ENCODE data around the gene TBC1D22A.

TBC1D22A gene

GRCh38 chr22:46746192-46746591 lies 16.3 kb upstream of the TBC1D22A start:
- H3K27me3 Mint-ChIP-seq (ENCODE audit: low read depth), result peaks cover 32% of the 10 kb centered on the region
- no peak for TF ChIP-seq CTCF (IDR thresholded peaks at IDR 0.05; ENCODE audit: unreplicated experiment in 3 of 3)
- no peak overlapping the region for H3K4me3 Mint-ChIP-seq
- H3K9me3 Mint-ChIP-seq, result no peaks in the 10 kb centered on the region
- no peak overlapping the region for H3K27ac Mint-ChIP-seq
- H3K36me3 Mint-ChIP-seq (ENCODE audit: low read depth), result no peaks in the 10 kb centered on the region
- H3K4me1 Mint-ChIP-seq, result no peaks in the 10 kb centered on the region

DNA sequence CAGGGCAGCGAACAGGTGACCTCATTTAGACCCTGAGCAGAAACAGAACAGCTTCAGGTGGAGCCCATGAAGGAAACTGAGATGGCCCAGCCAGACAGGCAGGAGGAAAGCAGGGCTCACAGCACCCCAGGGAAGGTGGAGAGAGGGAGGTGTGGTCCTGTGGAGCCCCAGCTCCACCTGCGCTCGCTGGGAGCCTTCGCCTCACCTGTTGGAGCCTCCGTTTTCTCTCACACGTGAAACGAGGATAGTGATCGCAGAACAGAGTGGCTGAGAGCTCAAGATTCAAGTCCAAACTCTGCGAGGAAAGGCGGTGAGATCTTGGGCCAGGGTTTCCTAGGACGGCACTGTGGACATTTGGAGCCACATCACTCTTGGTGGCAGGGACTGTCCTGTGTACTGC lies 15.8 kb upstream of the TBC1D22A start:
- H3K9me3 Mint-ChIP-seq, result no peaks in the 10 kb centered on the region
- no peak for TF ChIP-seq CTCF (IDR thresholded peaks at IDR 0.05; ENCODE audit: unreplicated experiment in 3 of 3)
- peaks cover 32% of the 10 kb centered on the region for H3K27me3 Mint-ChIP-seq (ENCODE audit: low read depth)
- H3K4me1 Mint-ChIP-seq, result no peaks in the 10 kb centered on the region
- no peak overlapping the region for H3K4me3 Mint-ChIP-seq
- H3K27ac Mint-ChIP-seq, result no peak overlapping the region
- H3K36me3 Mint-ChIP-seq (ENCODE audit: low read depth), result no peaks in the 10 kb centered on the region

- Mint-ChIP-seq H3K4me3 (no peak overlapping the region), H3K36me3 (ENCODE audit: low read depth) (no peaks in the 10 kb centered on the region), H3K9me3 (no peaks in the 10 kb centered on the region), H3K27me3 (ENCODE audit: low read depth) (peaks cover 32% of the 10 kb centered on the region), H3K27ac (no peak overlapping the region), H3K4me1 (no peaks in the 10 kb centered on the region)
- no peak for TF ChIP-seq CTCF (IDR thresholded peaks at IDR 0.05; ENCODE audit: unreplicated experiment in 3 of 3)
Observed at GRCh38 chr22:46747646-46748045, 14.8 kb upstream of the TBC1D22A start.

DNA sequence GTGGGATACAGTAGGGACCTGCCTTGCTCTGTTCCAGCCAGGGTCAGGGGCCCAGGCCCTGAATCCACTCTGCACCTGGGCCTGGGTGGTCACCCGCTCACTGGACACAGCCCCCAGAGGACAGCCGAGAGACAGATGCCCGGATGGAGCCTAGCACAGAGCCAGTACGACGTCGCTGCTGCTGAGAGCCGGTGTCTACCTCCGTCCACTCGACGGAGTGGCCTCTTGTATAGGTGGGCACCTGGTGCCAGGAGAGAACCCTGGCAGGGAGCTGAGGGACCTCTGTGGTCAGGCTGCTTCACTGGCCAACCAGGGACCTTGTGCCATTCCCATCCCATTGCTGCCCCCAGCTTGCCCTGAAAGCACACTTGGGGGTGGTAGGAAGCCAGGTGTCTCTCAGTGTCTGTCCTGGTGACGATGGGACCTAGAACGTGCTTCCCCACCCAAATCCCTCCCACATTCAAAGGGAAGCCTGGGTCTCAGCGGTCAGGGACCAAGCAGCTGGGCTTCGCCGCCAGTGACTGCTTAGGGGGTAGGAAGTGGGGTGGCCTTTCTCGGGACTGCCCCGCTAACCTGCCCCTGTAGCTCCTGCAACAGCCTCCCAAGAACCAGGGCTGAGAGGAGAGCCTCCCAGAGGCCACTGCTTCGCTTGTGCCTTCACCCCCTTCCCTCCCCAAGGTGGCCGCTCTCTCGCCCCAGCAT lies 14.1 kb upstream of the TBC1D22A start:
- TF ChIP-seq CTCF (IDR thresholded peaks at IDR 0.05; ENCODE audit: unreplicated experiment in 3 of 3), result no peak

DNA sequence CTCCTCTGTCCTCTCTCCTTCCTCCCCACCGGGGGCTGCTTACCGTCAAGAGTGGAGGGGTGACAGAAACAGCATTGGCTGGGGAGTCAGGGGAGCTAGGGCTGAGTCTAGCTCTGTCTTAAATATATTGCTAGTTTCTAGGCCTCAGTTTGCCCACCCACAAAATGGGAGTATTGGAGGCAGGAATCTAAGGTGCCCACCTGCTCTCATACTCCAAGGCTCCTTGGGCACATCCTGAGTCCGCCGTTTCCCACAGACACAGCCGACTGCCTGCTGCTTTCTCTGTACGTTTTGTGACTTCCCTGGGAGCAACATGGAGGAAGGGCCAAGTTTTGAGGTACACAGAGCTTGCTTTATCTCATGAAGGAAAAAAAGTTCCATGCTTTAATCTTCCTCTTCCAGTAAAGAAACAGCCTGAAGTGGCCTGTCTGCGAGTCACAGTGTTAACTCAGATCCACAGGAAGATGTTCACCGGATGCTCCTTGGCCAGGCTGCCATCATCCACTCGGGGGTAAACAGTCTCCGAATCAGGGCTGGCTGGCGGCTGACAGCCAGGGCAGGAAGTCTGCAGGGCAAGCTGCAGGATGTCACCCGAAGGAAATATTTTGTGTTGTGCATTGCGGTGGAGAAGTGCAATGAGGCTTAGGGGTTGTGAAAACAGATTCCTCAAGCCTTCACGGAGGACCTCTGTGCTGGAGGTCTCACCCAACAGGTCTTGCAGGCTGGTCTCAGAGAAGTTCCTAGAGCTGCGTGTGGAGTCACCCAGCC lies 13.4 kb upstream of the TBC1D22A start:
- peaks cover 29% of the 10 kb centered on the region for H3K27me3 Mint-ChIP-seq (ENCODE audit: low read depth)

More for the DNA sequence above, 14.1 kb upstream of the TBC1D22A start:
- Mint-ChIP-seq H3K27ac (no peak overlapping the region), H3K9me3 (no peaks in the 10 kb centered on the region), H3K36me3 (ENCODE audit: low read depth) (no peaks in the 10 kb centered on the region), H3K27me3 (ENCODE audit: low read depth) (peaks cover 29% of the 10 kb centered on the region), H3K4me1 (no peaks in the 10 kb centered on the region), H3K4me3 (no peak overlapping the region)

More for the DNA sequence above, 13.4 kb upstream of the TBC1D22A start:
- H3K27ac Mint-ChIP-seq, result peak overlapping the region in 1 of 3 experiments; percentile 29
- peaks cover 2% of the 10 kb centered on the region for H3K4me1 Mint-ChIP-seq
- no peaks in the 10 kb centered on the region for H3K36me3 Mint-ChIP-seq (ENCODE audit: low read depth)
- no peaks in the 10 kb centered on the region for H3K9me3 Mint-ChIP-seq
- no peak for TF ChIP-seq CTCF (IDR thresholded peaks at IDR 0.05; ENCODE audit: unreplicated experiment in 3 of 3)
- no peak overlapping the region for H3K4me3 Mint-ChIP-seq
